Activated naive CD4-positive, alpha-beta T cell (primary cell): Measurements from ENCODE around the gene RASSF4.

Source experiments
- DNase-seq, 4 experiments: peaks; one replicate each; lab custom pipeline; 2025; lab: John Stamatoyannopoulos, UW

Gene RASSF4

DNA sequence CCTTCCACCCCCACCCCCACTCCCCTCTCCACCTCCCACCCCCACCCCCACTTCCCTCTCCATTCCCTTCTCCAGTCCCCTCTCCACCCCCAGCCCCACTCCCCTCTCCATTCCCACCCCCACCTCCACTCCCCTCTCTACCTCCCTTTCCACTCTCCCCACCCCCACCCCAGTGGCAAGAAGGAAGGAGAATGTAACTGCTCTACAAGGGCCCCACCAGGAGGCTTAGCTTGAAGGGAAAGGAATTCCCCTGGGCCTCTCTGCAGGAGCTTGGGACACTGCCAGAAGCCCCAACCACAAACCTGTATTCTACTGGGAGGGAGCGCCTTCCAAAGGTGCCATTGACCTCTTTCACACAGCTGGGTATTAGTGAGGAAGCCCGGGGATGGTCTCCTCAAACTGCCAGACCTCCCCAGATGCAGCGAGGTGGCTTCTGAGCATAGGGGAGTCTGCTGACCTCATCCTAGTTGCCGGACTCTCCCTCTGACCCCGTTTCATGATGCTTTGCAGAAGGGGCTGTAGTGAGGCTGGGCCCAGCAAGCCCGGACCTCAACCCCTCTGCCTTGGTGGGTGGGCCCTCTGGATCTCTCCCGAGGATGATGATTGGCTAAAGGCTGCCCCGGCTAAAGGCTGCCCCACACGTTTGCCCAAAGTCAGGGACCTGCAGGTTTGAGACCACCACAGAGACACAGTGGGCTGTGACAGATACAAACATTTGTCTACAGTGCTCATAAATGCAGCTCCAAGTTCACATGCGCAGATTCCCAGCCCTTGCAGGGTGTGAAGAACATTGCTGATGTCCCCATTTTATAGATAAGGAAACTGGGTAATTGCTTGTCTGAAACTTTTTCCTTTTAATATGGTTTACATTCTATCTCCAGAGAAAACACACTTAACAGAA lies 16.1 kb downstream of the RASSF4 start:
- DNase-seq: no peak

DNA sequence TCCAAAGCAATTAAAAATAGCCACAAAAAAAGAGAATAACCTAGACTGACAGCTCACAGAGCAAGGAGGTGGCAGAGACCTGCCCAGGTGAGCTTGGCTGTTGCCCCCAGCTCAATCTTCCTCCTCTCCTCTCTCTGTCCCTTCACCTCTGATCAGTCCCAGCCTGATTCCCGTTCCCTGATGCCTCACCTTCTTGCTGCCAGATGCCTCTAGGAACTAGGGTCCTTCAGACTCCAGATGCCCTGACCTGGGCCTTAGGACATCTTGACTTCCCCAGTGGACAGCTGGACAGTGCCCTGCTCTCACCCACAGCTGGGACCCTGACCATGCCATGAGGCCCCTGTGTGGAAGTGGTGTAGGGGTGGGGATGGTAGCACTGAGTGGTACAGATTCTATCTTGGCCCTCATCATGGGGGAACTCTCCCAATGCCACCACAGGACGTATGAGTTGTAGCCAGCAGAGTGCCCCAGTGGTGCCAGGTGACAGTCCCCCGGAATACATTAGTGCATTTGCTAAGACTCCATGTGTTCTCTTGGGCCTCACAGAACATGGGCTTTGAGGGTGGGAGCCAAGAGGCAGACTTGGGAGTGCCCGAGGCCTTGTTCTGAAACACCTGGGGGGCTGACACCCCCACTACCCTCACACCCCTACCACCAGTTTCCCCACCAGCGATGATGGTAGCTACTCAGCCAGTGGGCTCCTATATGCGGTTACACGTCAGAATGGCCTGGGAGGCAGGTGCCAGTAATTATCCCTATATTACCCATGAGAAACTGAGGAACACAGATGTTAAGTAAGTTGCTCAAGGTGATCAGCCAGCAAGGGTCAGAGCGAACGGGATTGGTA lies 17.0 kb downstream of the RASSF4 start:
- DNase-seq: no peak

DNA sequence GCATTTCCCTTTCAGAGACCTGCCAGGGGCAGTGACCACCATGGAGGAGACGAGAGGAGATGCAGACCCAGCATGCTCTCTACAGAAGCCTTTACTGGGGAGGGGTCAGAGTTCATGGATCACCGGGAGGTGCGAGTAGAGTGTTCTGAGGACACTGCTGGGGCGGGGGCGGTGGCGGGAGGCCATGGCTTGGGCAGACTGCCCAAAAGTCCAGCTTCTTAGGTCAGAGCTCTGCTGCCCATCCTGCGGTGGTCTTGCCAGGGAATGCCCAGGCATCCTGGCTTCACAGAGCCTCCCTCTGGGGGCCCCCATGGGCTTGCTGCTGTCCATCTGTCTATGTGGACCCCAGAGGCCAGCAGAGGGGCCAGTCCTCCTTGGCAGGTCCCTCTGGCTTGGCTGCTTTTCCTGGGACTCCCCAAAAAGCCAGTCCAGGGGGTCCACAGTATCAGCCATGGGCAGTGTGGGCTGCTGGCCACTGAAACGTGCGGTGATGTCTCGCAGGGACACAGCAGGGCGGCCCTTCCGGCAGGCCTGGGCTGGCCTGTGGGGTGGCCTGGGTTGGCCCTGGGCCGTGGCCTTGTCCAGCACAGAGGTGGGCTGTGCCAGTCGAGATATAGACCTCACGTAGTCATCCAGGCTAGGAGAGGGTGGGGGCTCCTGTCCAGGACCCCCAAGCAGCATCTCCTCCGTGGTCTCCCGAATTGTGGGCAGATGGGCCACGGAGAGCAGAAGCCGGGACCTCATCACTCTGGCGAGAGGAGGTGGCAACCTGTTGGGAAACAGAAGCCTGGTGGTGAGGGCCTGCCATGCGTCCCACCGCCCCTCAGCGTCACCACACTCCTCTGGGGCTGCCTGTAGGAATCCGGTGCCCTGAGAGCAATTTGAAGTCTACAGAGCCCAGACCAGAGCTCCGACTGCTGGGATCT lies 17.9 kb downstream of the RASSF4 start:
- no peak for DNase-seq

DNA sequence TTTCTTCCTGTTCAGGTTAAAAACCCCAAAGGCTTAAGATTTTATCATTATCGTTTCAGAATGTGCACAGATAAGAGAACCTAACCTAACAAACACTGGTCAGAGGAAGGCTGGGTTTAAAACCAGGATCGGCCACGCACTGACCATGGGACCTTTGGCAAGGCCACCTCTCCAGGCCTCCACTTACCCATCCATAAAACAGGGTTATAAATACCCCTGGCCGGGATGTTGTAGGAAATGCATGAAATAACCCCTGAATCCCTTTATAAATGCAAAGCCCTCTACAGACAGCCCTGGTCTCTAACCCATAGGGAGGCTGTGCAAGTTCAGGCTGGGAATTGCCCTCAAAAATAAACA lies 18.6 kb downstream of the RASSF4 start:
- no peak for DNase-seq

DNA sequence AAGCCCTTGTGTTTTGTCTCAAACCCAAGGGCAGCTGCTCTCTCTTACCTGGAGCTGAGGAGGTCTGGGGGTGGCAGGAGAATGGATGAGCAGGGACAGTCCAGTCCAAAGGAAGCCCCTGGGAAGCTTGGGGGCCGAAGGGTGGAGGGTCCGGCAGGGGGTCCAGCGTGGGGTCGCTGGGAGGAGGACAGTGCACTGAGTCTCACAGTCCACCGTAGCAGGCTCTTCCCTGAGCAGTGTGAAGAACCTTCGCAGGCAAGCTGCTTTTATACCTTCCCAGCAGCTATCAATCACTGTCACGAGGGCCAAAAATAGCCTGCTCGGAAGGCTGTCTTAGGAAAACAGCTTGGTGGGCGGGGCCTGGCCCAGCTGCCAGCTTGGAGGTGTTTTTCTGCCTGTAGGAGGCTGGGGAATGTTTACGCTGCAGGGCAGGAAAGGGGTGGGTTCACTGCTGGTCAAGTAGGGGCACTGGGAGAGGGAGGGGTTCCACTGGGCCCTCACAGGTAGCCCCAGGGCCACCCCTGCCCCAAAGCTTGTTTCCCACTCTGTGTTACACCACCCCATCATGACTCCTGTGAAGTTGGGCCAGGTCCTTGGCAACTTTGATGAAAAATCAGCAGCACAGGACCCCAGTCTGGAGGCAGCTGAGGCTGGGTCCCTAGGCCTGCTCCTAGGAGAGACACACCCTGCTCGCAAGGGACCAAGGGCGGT lies 19.1 kb downstream of the RASSF4 start, which contains the start of gene DEPP1:
Gene DEPP1 (minus strand): TSS at position 240 of the 711 bp plus-strand sequence. CDS start 779 bp downstream, outside the sequence.
- DNase-seq: no peak

DNA sequence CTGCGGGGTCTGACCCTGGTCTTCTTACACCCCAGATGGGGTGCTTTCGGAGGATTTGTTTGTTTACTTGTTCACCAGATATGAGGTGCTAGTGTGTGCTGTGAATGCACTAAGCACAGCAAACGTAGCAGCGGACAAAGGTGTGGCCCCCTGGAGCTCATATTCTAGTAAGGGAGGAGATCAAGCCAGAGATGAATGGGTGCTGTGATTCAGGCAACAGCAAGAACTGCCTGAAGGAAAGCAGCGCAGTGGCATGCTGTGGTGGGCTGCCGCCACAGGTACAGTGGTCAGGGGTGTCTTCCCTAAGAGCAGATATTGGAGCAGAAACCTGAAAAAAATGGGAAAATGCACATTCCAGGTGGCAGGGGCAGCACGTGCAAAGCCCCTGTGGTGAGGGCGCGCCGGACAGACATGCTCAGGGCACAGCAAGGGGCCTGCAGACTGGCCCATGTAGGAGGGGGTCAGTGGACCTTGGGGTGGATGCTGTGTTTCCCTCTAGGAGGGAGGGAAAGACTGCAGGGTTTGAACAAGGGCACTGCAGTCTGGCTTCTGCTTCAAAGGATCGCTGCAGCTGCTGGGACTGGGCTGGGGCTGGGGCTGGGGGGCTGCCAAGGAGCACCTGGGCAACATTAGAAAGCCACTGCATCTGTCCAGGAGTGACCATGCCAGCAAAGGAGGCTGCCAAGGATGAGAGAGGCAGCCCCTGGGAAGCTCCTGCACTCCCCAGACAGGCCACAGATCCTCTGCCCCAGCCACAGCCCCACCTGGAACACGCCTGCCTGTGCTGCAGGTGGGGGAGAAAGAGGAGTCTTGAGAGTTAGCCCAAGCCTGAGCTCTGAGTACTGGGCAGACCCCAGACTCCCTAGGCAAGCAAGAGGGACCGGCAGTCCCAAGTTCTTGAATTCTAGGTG lies 19.9 kb downstream of the RASSF4 start:
- no peak for DNase-seq

DNA sequence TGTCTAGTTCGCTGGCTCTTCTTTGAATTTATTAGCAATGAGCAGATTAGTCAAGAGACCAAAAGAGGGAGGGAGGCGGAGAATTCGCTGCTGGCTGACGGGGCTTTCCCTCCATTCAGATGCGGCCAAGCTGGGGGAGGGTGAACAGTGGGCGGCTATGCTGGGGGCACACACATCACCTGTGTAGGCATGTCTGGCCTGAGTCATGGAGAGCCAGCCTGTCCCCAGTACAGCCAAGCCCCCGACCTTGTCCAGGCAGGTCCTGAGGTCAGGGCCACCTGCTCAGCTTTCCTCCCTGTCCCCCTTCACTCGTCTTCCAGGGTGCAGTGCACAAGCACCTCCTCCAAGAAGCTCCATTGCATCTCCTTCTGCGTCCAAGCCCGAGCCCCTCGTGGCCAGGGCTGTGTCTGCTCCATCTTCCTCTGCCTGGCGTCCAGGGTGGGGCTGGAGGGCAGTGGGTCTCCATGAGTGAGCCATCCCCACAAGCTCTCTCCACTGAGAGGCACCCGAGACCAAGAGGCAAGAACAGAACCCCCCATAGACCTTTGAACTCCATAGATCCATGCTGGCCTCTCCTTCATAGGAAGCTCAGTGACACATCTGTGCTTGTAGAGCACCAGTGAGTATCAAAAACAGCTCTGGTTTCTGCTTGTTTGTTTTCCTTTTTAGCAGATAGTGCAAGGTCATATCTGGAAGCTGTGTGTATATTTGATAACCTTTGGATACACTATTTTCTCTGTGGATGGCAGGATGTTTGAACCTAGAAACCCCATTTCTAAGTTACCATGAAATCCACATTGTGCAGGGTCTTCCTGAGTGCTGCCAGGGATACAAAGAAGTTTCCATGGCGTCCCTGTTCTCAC lies 20.9 kb downstream of the RASSF4 start:
- no peak for DNase-seq

DNA sequence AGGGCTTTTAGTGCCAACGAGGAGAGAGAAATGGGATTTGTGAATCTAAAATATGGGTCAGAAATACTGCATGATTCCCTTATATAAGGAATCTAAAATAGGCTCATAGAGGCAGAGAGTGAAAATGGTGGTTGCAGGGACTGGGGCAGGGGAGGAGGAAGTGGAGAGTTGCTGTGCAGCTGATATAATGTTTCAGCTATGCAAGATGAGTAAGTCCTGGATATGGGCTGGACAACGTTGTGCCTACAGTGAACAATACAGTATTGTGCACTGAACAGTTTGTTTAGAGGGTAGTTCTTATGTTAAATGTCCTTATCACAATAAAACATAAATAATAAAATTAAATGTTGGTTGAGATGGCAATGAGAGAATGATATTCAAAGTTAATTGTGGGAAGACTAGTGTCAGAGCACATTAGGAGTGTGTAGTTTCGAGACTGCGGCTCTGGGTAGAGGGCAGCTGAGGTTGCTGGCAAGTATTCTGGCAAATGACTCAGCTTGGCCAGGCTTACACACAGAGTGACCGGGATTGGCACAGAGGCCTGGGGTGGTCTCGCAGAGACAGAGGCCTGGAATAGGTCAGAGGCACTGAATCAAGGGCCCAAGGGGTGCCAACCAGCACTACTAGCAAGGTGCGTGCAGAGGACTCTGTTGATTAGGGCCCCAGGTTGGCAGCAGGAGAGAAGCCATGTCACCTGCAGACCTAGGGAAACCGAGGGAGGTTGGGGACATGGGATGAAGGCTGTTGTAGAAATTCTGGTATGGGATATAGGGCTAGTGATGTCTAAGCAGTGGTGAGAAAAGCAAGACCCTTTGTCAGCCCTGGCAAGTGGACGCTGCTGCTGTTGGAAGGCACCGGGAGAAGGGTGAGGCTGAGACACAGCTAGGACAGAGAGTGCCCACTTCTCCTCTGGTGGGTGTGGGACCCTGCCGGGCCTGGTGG lies 21.8 kb downstream of the RASSF4 start:
- no peak for DNase-seq

DNA sequence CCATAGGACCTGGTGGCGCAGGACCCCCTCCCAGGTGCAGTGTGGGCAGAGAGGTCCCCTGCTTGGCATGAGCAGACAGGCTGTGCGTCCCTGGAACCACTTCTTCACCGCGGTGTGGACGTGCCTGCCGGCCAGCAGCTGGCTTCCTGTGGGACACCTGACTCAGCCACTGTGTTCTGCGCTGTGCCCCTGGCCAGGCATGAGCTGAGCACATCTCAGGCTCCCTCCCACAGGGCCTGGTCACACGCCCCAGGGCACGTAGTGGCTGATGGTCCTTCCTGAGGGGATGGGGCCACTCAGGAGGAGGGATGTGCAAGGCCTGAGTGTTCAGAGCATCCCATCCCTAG lies 22.5 kb downstream of the RASSF4 start:
- no peak for DNase-seq

DNA sequence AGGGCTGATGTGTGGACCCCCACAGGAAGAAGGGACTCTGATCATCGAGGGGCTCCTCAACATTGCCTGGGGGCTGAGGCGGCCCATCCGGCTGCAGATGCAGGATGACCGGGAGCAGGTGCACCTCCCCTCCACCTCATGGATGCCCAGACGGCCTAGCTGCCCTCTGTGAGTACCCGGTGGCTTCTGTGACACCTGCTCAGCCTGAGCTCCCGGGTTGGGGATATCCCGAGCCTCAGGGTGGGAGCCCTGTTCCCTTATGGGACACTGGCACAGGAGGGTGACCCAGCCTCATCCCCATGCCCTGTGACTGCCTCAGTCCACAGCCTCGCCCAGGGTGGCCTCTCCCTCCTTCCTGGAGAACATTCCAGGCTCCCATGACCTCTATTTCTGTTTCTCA lies 22.9 kb downstream of the RASSF4 start:
- no peak for DNase-seq

DNA sequence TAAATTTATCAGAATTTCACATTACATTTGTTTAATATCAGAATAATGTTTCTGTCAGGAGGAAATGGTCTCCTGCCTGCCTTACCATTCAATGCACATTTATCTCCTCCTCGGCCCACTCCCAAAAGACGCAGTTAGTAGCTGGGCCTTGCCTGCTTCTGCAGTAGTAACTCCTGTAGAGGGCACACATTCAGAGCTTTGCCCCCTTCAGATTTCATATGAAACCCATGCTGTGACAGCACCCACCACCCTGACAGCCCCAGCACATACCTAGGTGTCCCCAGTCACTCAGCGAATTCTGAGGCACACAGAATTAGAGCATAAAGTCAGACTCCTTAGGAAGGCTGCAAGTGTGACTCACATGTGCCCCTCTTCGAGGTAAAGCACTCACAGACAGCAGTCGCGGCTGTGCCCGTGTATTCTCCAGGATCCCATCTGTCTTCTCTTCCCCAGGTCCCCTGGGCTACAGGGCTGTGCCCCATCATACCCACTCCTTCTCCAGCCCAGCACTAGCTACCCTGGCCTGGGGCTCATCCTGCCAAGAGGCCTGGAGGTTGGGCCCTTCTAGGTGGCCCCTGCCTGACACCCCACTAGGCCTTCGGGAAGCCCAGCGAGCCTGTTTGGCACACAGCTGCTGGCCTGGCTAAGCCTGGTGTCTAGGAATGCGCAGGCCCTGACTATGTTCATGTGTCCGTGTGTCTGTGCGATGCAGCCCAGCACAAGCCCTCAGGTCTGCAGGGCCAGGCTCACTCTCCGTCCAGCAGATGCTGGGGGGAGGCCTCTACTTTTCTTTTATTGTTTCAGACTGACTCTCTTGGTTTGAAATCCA lies 23.7 kb downstream of the RASSF4 start:
- no peak for DNase-seq

DNA sequence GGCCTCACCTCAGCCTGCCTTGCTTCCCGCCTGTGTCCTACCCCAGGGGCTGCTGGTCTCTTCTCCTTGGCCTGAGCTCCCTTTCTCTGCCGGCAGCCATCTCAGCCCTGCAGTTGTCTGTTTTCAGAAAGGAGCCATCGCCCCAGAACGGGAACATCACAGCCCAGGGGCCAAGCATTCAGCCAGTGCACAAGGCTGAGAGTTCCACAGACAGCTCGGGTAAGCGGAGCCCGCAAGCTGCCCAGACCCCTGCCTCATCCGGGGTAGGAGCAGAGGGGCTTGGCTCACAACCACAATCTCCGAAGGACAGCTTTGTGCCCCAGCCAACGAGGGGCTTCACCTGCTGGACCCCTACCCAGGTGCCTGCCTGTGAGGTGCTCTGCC lies 24.3 kb downstream of the RASSF4 start:
- DNase-seq: no peak

DNA sequence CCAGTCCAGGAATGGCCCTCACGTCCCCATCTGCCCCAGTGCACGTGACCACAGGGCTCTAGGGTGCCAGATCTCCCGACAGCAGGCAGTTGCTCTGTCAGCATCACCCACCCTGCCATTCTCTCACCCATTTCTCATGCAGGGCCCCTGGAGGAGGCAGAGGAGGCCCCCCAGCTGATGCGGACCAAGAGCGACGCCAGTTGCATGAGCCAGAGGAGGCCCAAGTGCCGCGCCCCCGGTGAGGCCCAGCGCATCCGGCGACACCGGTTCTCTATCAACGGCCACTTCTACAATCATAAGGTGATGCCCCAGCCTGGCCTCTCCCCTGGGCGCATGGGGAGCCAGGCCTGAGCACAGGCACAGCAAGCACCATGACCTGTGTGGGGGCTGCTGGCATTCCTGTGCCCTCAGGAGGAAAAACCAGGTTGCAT lies 25.1 kb downstream of the RASSF4 start:
- no peak for DNase-seq

DNA sequence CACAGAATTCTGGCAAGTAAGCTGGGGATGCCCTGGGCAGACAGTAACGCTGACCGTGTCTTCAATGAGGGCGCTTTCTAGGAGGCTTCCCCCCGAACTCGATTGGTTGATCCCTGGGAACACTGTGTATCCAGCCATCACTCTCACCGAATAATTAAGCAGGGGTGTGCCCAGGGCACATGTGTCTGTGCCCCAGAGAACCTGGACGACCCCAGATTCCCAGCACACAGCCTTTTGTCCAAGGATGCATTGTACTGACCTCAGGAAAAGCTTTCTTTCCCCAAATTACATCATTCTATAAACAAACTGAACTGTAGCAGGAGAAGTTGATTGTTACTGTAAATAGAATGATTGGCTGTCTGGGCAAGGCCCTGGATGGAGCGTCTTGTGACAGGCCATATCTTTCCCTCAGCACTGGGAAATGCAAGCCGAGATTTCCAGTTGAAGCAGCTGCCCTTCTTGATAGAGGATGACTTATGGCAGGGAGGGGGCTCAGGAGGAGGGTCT lies 25.6 kb downstream of the RASSF4 start:
- DNase-seq: no peak

DNA sequence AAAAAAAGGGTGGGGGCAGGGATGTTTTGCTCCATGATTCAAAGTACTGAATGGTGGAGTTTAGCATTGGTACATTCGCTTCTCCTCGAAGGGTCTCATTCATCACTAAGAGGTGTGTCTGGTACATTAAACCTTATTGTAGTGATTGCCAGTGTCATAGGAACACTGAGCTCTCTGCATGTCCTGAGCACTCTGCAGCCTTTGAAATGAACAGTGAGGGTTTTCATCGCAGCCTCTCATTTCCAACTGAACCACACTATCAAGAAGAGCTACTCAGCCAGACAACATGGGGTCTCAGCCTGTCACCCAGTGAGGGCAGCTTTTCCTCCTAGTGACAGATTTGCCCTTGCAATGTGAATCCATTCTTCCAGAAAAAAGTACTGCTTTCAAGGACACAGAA lies 26.6 kb downstream of the RASSF4 start:
- DNase-seq: no peak

DNA sequence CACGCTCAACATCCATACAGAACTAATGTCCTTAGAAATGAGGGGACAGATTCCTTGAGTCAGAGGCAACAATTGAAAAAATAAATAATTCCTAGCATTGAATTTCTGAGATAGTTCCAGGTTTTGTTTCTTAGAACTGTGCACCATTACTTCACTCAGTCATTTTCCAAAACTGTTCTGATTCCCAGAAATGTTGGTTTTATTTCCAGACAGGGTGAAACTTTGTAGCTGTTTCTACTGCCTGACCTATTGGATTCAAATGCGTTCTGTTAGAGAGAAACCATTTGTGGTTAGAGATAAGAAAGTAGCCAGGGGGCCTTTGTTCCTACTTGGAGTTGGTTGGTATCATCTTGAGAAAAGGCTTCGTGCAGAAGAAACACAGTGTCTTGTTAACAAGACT lies 27.1 kb downstream of the RASSF4 start:
- DNase-seq: no peak

DNA sequence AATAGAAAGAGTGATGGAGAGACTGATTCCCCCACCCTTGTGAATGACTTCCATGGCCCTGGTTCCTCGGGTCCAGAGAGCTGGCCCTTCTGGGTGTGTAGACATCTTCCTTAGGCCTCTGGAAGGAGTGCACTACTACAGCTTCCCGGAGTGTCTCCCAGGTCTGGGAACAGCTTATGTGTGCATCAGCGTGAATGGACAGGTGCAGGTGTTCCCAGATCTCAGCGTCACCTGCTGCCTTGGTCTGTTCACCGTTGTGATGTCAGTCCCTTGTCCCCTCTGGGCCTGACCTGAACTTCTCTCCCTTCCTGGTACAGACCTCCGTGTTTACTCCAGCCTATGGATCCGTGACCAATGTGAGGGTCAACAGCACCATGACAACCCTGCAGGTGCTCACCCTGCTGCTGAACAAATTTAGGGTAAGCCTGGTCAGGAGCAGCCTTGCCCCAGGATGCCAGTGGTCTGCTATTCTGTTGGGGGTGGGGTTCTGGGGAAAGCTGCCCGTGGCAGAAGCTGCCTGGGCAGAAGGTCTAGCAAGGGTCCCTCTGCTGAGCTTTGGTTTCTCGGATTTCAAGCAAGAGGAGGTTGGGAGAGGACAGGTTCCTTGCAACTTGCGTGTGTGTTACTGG lies 29.5 kb downstream of the RASSF4 start:
- DNase-seq: no peak
